Measurements from ENCODE around the gene PTPRN2.

- TF ChIP-seq CTCF (IDR thresholded peaks at IDR 0.05), result no peak
- TF ChIP-seq ZFX (IDR thresholded peaks at IDR 0.05; ENCODE audit: borderline replicate concordance), result no peak
Observed at GRCh38 chr7:157992511-157993160, 595.0 kb downstream of the PTPRN2 start.
